Keratinocyte (primary cell): ENCODE measurements around the gene CTNNA3.

Experiments
- EZH2 ChIP-seq: IDR thresholded peaks from one replicate; pipeline ENCODE4 v1.6.1; 2012; ENCODE audit warnings: inconsistent platforms, mild to moderate bottlenecking, low read length, moderate library complexity
- TF ChIP-seq, protein P1 (sequence below), 3 experiments: IDR thresholded peaks in 1 of 3; conservative IDR thresholded peaks in 1 of 3; optimal IDR thresholded peaks in 1 of 3; 2 replicates in 2 of 3; 3 replicates in 1 of 3; pipeline versions ENCODE3 to v1.5.1; 2011; ENCODE audit warnings: low read length in 3 of 3, mild to moderate bottlenecking in 3 of 3, moderate library complexity in 2 of 3, control low read depth in 1 of 3, inconsistent platforms in 1 of 3; ENCODE audit not compliant: insufficient read depth in 2 of 3; ENCODE audit errors: extremely low read depth in 1 of 3

DNA sequence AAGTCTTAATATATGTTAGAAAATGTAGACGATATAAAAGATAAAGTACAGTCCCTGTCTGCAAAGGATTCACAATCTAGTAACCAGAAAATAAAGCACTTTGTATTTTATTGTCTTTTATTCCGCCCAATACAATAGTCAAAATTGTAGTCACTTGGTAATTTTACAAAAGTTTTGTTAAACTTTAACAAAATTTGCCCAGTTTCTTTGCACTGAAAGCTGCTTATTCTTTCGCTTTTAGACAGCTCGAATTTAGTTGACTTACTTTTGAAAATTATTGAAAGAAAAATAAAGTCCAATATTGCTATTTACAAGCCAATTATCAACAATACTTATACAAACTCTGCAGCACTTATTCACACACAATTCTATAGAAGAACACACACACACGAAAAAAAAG, 1305.1 kb downstream of the CTNNA3 start:
- no peak for TF ChIP-seq EZH2
- TF ChIP-seq, protein P1, sequence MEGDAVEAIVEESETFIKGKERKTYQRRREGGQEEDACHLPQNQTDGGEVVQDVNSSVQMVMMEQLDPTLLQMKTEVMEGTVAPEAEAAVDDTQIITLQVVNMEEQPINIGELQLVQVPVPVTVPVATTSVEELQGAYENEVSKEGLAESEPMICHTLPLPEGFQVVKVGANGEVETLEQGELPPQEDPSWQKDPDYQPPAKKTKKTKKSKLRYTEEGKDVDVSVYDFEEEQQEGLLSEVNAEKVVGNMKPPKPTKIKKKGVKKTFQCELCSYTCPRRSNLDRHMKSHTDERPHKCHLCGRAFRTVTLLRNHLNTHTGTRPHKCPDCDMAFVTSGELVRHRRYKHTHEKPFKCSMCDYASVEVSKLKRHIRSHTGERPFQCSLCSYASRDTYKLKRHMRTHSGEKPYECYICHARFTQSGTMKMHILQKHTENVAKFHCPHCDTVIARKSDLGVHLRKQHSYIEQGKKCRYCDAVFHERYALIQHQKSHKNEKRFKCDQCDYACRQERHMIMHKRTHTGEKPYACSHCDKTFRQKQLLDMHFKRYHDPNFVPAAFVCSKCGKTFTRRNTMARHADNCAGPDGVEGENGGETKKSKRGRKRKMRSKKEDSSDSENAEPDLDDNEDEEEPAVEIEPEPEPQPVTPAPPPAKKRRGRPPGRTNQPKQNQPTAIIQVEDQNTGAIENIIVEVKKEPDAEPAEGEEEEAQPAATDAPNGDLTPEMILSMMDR (optimal IDR thresholded peaks at IDR 0.05 in 1 of 3, IDR thresholded peaks at IDR 0.05 in 1 of 3, conservative IDR thresholded peaks at IDR 0.05 in 1 of 3; ENCODE audit: extremely low read depth in 1 of 3, insufficient read depth in 2 of 3, low read length in 3 of 3), result no peak
